Fibroblast of lung (primary cell): ENCODE data around the gene SMARCC1. TPM values are rescaled to one million over a fixed set of nuclear protein-coding genes. Genes with fewer than 3 reads are reported as not detected.

Source experiments
- DNase-seq, 2 donors: peaks; one replicate each; pipeline versions ENCODE4 v3.0.0 to v3.0.0-alpha.2; 2010; ENCODE audit warnings: low read depth in 2 of 2
- H2AFZ ChIP-seq: 2 replicates; pipeline ENCODE4 v1.5.1; 2012; ENCODE audit warnings: low read length, control low read depth, inconsistent platforms
- H3K27ac ChIP-seq: 2 replicates; pipeline ENCODE4 v1.5.1; 2011; ENCODE audit warnings: low read length, control low read depth; ENCODE audit not compliant: insufficient read depth
- H3K27me3 ChIP-seq: 2 replicates; pipeline ENCODE4 v1.5.1; 2011; ENCODE audit warnings: mild to moderate bottlenecking, low read length; ENCODE audit not compliant: control insufficient read depth, insufficient read depth
- H3K36me3 ChIP-seq: 2 replicates; pipeline ENCODE4 v1.5.1; 2011; ENCODE audit warnings: low read length; ENCODE audit not compliant: control insufficient read depth, insufficient read depth
- H3K4me1 ChIP-seq: 2 replicates; pipeline ENCODE4 v1.5.1; 2011; ENCODE audit warnings: low read length; ENCODE audit not compliant: control insufficient read depth, insufficient read depth; ENCODE audit errors: extremely low read depth
- H3K4me2 ChIP-seq: 2 replicates; pipeline ENCODE4 v1.5.1; 2011; ENCODE audit warnings: low read length, control low read depth; ENCODE audit not compliant: insufficient read depth; ENCODE audit errors: extremely low read depth
- H3K4me3 ChIP-seq, 4 experiments: fragments of 200-600 bp in 1 of 4; sonication (generic) in 1 of 4; replicated peaks in 1 of 4; 2 replicates each; pipeline ENCODE4 v1.5.1; 2011 to 2016; ENCODE audit warnings: low read length in 4 of 4, low read depth in 3 of 4, mild to moderate bottlenecking in 3 of 4, control low read depth in 2 of 4, inconsistent platforms in 1 of 4, mixed read lengths in 1 of 4; ENCODE audit not compliant: insufficient read depth in 1 of 4; ENCODE audit errors: control extremely low read depth in 1 of 4
- H3K79me2 ChIP-seq: 2 replicates; pipeline ENCODE4 v1.5.1; 2012; ENCODE audit warnings: mild to moderate bottlenecking, low read length, inconsistent platforms; ENCODE audit not compliant: control insufficient read depth, insufficient read depth
- H3K9ac ChIP-seq: 2 replicates; pipeline ENCODE4 v1.5.1; 2011; ENCODE audit warnings: mild to moderate bottlenecking, low read length, control low read depth; ENCODE audit not compliant: insufficient read depth
- H3K9me3 ChIP-seq: 2 replicates; pipeline ENCODE4 v1.5.1; 2012; ENCODE audit warnings: low read depth, low read length; ENCODE audit not compliant: control insufficient read depth, insufficient read depth
- H4K20me1 ChIP-seq: 2 replicates; pipeline ENCODE4 v1.5.1; 2011; ENCODE audit warnings: low read length; ENCODE audit not compliant: control insufficient read depth, insufficient read depth; ENCODE audit errors: extremely low read depth
- EZH2 ChIP-seq: IDR thresholded peaks from 2 replicates; pipeline ENCODE4 v1.5.1; 2012; ENCODE audit warnings: low read length, control low read depth, mild to moderate bottlenecking; ENCODE audit errors: missing control alignments
- polyA plus RNA-seq, 2 donors: library from polyadenylated mRNA; depleted of rRNA in 1 of 2; stranded (reverse) in 1 of 2; unstranded in 1 of 2; fragments of >200 nt; gene quantifications; 2 replicates each; pipeline ENCODE4 v1.2.1, GENCODE V29; 2011 to 2012; ENCODE audit warnings: missing spikeins in 1 of 2
- total RNA-seq: library from RNA; depleted of rRNA; stranded (reverse); fragments of >200 nt; gene quantifications from 2 replicates; pipeline ENCODE4 v1.2.1, GENCODE V29; 2014
- TF ChIP-seq, protein P1 (sequence below), 2 donors: IDR thresholded peaks in 1 of 2; conservative IDR thresholded peaks in 1 of 2; 1 replicate in 1 of 2; 2 replicates in 1 of 2; pipeline ENCODE4 v1.5.1; 2011 to 2012; ENCODE audit warnings: low read length in 2 of 2, control low read depth in 1 of 2, inconsistent platforms in 1 of 2, low read depth in 1 of 2, mild to moderate bottlenecking in 1 of 2

The SMARCC1 gene
- total and polyA plus RNA-seq, 2 donors (not counting 1 experiment from before 2014, with no cell fraction given) = 23.1 to 23.6 TPM

DNA sequence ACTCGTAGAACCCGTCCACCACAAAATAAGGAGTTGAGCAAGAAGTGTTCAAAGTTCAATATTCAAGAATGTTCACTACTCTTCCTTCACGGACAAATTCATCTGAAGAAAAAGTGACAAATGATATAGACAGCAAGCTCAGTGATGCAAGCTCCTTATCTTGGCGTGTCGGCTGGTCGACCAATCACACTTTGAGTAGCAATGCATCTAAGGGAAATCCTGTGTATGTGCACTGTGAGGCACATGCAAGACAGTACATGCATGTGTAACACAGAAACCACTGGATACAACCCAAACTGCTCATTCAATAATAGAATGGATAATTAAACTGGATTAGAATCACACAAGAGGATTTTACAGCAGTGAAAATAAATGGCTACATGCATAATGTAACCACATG, 138.6 kb downstream of the SMARCC1 start:
- DNase-seq = no peak
- Histone ChIP-seq H3K4me3 (no peak overlapping the region), H3K36me3 (peaks cover 4% of the 10 kb centered on the region), H3K79me2 (no peaks in the 10 kb centered on the region), H3K27me3 (no peaks in the 10 kb centered on the region), H2AFZ (no peak overlapping the region), H3K9ac (no peak overlapping the region), H3K4me2 (no peak overlapping the region), H4K20me1 (no peaks in the 10 kb centered on the region), H3K9me3 (no peaks in the 10 kb centered on the region), H3K4me1 (no peaks in the 10 kb centered on the region), H3K27ac (no peak overlapping the region)
- TF ChIP-seq EZH2 = no peak
- TF ChIP-seq, protein P1, sequence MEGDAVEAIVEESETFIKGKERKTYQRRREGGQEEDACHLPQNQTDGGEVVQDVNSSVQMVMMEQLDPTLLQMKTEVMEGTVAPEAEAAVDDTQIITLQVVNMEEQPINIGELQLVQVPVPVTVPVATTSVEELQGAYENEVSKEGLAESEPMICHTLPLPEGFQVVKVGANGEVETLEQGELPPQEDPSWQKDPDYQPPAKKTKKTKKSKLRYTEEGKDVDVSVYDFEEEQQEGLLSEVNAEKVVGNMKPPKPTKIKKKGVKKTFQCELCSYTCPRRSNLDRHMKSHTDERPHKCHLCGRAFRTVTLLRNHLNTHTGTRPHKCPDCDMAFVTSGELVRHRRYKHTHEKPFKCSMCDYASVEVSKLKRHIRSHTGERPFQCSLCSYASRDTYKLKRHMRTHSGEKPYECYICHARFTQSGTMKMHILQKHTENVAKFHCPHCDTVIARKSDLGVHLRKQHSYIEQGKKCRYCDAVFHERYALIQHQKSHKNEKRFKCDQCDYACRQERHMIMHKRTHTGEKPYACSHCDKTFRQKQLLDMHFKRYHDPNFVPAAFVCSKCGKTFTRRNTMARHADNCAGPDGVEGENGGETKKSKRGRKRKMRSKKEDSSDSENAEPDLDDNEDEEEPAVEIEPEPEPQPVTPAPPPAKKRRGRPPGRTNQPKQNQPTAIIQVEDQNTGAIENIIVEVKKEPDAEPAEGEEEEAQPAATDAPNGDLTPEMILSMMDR (conservative IDR thresholded peaks at IDR 0.05 in 1 of 2, IDR thresholded peaks at IDR 0.05 in 1 of 2; ENCODE audit: low read depth in 1 of 2, low read length in 2 of 2) = no peak

DNA sequence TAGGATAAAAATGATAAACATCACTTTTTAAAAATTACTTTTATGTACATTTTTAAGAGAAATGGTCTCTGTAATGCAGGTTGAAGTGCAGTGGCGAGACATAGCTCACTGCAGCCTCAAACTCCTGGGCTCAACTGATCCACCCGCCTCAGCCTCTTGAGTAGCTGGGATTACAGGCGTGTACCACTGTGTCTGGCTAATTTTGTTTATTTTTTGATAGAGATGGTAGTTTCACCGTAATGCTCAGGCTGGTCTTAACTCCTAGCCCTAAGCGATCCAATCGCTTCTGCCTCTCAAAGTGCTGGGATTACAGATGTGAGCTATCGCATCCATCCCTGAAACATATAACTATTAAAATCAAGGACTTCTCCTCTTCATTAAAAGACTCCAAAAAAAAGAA, 140.0 kb downstream of the SMARCC1 start:
- no peaks in the 10 kb centered on the region for H3K27me3 ChIP-seq
- H3K4me1 ChIP-seq = no peaks in the 10 kb centered on the region
- no peak overlapping the region for H3K4me3 ChIP-seq
- H3K9ac ChIP-seq = no peak overlapping the region
- no peaks in the 10 kb centered on the region for H3K79me2 ChIP-seq
- no peak for DNase-seq
- H2AFZ ChIP-seq = no peak overlapping the region
- H3K27ac ChIP-seq = no peak overlapping the region
- H4K20me1 ChIP-seq = no peaks in the 10 kb centered on the region
- TF ChIP-seq, protein P1 (conservative IDR thresholded peaks at IDR 0.05 in 1 of 2, IDR thresholded peaks at IDR 0.05 in 1 of 2; ENCODE audit: low read depth in 1 of 2, low read length in 2 of 2) = no peak
- TF ChIP-seq EZH2 = no peak
- H3K4me2 ChIP-seq = no peak overlapping the region
- peaks cover 4% of the 10 kb centered on the region for H3K36me3 ChIP-seq
- H3K9me3 ChIP-seq = no peaks in the 10 kb centered on the region

DNA sequence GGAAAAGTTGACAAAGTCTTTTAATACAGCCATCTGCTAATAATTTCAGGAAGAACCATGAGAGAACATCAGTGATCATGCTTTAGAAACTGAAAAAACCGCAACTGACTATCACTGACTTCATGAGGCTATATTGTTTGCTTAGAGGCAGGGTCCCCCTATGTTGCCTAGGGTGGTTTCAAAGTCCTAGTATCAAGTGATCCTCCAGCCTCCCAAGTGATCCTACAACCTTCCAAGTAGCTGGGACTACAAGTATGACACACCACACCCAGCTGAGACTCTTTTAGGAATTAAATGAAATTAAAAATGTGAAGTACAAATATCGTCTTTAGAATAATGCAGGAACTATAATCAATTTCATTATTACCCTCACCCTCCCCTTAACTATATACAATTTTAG, 144.8 kb downstream of the SMARCC1 start:
- Histone ChIP-seq H4K20me1 (no peaks in the 10 kb centered on the region), H3K27ac (no peak overlapping the region), H3K36me3 (peaks cover 2% of the 10 kb centered on the region), H2AFZ (no peak overlapping the region), H3K4me1 (no peaks in the 10 kb centered on the region), H3K9me3 (no peaks in the 10 kb centered on the region), H3K4me2 (no peak overlapping the region), H3K27me3 (no peaks in the 10 kb centered on the region), H3K79me2 (no peaks in the 10 kb centered on the region), H3K9ac (no peak overlapping the region), H3K4me3 (no peak overlapping the region)
- DNase-seq = no peak
- no peak for TF ChIP-seq EZH2
- TF ChIP-seq, protein P1 (conservative IDR thresholded peaks at IDR 0.05 in 1 of 2, IDR thresholded peaks at IDR 0.05 in 1 of 2; ENCODE audit: low read depth in 1 of 2, low read length in 2 of 2) = no peak
